Measurements from ENCODE around the gene SLC9A9. TPM values are rescaled to one million over a fixed set of nuclear protein-coding genes. Genes with fewer than 3 reads are reported as not detected.

SLC9A9 gene
- total and polyA plus RNA-seq, 9 of the 15 experiments (the other 6 are each of a cell fraction or from before 2014, with no cell fraction given): 0.03 to 0.13 TPM; not detected in 7

DNA sequence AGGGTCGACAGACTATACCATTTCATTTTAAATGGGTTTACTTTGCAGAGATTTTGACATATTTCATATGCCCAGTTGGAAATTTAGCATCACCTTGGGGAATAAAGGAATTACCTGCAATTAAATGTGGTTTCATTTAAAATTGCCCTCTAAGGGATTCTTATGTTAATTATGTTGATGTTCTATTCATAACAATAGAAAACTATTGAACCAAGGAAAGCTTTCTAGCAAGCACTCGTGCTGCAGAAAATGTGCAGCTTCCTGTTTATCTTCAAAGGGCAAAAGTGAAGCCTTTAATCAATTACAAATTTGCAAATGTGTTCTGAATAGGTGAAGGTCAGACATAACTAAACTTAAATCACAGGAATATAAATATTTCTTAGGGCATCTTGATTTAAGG, 376.6 kb downstream of the SLC9A9 start:
- Histone ChIP-seq H3K79me2 (ENCODE audit: control insufficient read depth, insufficient read depth, low read length) (no peaks in the 10 kb centered on the region), H3K4me2 (ENCODE audit: insufficient read depth, low read length) (no peak overlapping the region), H3K9me3 (replicated peaks; ENCODE audit: control insufficient read depth, insufficient read depth, low read depth, low read length) (no peaks in the 10 kb centered on the region), H2AFZ (ENCODE audit: low read depth, low read length) (no peak overlapping the region), H3K9ac (ENCODE audit: insufficient read depth in 1 of 2, low read depth in 2 of 2, low read length in 2 of 2) (no peak overlapping the region), H4K20me1 (replicated peaks; ENCODE audit: control insufficient read depth, insufficient read depth, low read length) (no peaks in the 10 kb centered on the region), H3K4me1 (replicated peaks in 1 of 2; ENCODE audit: control insufficient read depth in 2 of 2, insufficient read depth in 2 of 2, low read length in 2 of 2) (no peaks in the 10 kb centered on the region; a peak in 1 of 5 replicates), H3K36me3 (ENCODE audit: control insufficient read depth, insufficient read depth, low read length) (no peaks in the 10 kb centered on the region), H3K27me3 (ENCODE audit: control insufficient read depth in 2 of 2, insufficient read depth in 2 of 2, low read length in 2 of 2) (peaks cover 0 to 3% of the 10 kb centered on the region in 2 experiments; a peak in 2 of 5 replicates), H3K4me3 (no peak overlapping the region), H3K27ac (ENCODE audit: extremely low read depth, low read depth, low read length) (no peak overlapping the region), H3K9me1 (ENCODE audit: control insufficient read depth, insufficient read depth, low read length) (no peaks in the 10 kb centered on the region)
- in situ Hi-C loops (cut with MboI): no loop called here
- intact Hi-C loops (cut with micrococcal nuclease): no loop called here
- FAIRE-seq (no peak), DNase-seq (ENCODE audit: extremely low read depth in 1 of 4, low spot score in 3 of 4) (no peak), ATAC-seq (no peak)
- BruUV-seq (replicated peaks): no TSS peak
- WGBS (ENCODE audit: insufficient coverage, low coverage, missing lambda C conversion rate): 3% methylated on average over 2 of the region's 2 CpGs
- POLR2A ChIA-PET: no interaction called here
- CTCF ChIA-PET (ENCODE audit: low intra/inter-chr PET ratio): no interaction called here
- TF ChIP-seq, protein P1, sequence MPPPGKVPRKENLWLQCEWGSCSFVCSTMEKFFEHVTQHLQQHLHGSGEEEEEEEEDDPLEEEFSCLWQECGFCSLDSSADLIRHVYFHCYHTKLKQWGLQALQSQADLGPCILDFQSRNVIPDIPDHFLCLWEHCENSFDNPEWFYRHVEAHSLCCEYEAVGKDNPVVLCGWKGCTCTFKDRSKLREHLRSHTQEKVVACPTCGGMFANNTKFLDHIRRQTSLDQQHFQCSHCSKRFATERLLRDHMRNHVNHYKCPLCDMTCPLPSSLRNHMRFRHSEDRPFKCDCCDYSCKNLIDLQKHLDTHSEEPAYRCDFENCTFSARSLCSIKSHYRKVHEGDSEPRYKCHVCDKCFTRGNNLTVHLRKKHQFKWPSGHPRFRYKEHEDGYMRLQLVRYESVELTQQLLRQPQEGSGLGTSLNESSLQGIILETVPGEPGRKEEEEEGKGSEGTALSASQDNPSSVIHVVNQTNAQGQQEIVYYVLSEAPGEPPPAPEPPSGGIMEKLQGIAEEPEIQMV (tag; conservative IDR thresholded peaks at IDR 0.05; ENCODE audit: low read depth): no peak
- TF ChIP-seq, protein P2, sequence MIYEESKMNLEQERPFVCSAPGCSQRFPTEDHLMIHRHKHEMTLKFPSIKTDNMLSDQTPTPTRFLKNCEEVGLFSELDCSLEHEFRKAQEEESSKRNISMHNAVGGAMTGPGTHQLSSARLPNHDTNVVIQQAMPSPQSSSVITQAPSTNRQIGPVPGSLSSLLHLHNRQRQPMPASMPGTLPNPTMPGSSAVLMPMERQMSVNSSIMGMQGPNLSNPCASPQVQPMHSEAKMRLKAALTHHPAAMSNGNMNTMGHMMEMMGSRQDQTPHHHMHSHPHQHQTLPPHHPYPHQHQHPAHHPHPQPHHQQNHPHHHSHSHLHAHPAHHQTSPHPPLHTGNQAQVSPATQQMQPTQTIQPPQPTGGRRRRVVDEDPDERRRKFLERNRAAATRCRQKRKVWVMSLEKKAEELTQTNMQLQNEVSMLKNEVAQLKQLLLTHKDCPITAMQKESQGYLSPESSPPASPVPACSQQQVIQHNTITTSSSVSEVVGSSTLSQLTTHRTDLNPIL (CRISPR knock-in tag; IDR thresholded peaks at IDR 0.05): no peak
- TF ChIP-seq ETV1 (tag; conservative IDR thresholded peaks at IDR 0.05; ENCODE audit: low read depth) (no peak), TEAD4 (IDR thresholded peaks at IDR 0.05; ENCODE audit: low read length) (no peak), TEAD4 (CRISPR knock-in tag; IDR thresholded peaks at IDR 0.05; ENCODE audit: borderline replicate concordance) (no peak), SOX6 (IDR thresholded peaks at IDR 0.05) (no peak), MAFK (IDR thresholded peaks at IDR 0.05; ENCODE audit: low read length) (no peak), NFIC (IDR thresholded peaks at IDR 0.05) (no peak), ZNF23 (CRISPR knock-in tag; IDR thresholded peaks at IDR 0.05) (no peak), RAD21 (CRISPR knock-in tag; conservative IDR thresholded peaks at IDR 0.05 in 1 of 2, IDR thresholded peaks at IDR 0.05 in 1 of 2) (no peak), ZNF277 (CRISPR knock-in tag; IDR thresholded peaks at IDR 0.05; ENCODE audit: borderline replicate concordance) (no peak), CBFA2T3 (IDR thresholded peaks at IDR 0.05) (no peak), ARHGAP35 (IDR thresholded peaks at IDR 0.05; ENCODE audit: partially characterized antibody) (no peak), DACH1 (IDR thresholded peaks at IDR 0.05; ENCODE audit: partially characterized antibody) (no peak), RB1 (IDR thresholded peaks at IDR 0.05; ENCODE audit: low read depth) (no peak), COPS2 (conservative IDR thresholded peaks at IDR 0.05) (no peak), RBM34 (IDR thresholded peaks at IDR 0.05; ENCODE audit: borderline replicate concordance, insufficient read depth, low read length) (no peak), XRCC5 (IDR thresholded peaks at IDR 0.05; ENCODE audit: low read depth, low read length) (no peak)
- TF ChIP-seq, protein P3, sequence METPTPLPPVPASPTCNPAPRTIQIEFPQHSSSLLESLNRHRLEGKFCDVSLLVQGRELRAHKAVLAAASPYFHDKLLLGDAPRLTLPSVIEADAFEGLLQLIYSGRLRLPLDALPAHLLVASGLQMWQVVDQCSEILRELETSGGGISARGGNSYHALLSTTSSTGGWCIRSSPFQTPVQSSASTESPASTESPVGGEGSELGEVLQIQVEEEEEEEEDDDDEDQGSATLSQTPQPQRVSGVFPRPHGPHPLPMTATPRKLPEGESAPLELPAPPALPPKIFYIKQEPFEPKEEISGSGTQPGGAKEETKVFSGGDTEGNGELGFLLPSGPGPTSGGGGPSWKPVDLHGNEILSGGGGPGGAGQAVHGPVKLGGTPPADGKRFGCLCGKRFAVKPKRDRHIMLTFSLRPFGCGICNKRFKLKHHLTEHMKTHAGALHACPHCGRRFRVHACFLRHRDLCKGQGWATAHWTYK (CRISPR knock-in tag; IDR thresholded peaks at IDR 0.05): no peak
